SJCRH30 (cell line): ENCODE measurements around the gene ZCCHC14. TPM values are rescaled to one million over a fixed set of nuclear protein-coding genes. Genes with fewer than 3 reads are reported as not detected.
"Not testable (repeated sequence)": the region's sequence is repeated elsewhere in the genome, so short reads cannot be mapped to it uniquely, and the experiment has no call there.

Experiments used
- DNase-seq, 2 experiments: peaks; one replicate each; pipeline ENCODE4 v3.0.0-alpha.2; 2015 to 2020
- H3K27ac ChIP-seq: fragments of 250-450 bp; sonication (Bioruptor Pico); 2 replicates; pipeline ENCODE4 v1.5.1; 2020; ENCODE audit warnings: mild to moderate bottlenecking, moderate library complexity
- H3K27me3 ChIP-seq: fragments of 250-450 bp; sonication (Bioruptor Pico); 2 replicates; pipeline ENCODE4 v1.5.1; 2020; ENCODE audit warnings: mild to moderate bottlenecking, moderate library complexity
- H3K36me3 ChIP-seq: fragments of 250-450 bp; sonication (Bioruptor Pico); 2 replicates; pipeline ENCODE4 v1.5.1; 2020; ENCODE audit warnings: mild to moderate bottlenecking, moderate library complexity
- H3K4me1 ChIP-seq: fragments of 250-450 bp; sonication (Bioruptor Pico); 2 replicates; pipeline ENCODE4 v1.5.1; 2020; ENCODE audit warnings: mild to moderate bottlenecking, moderate library complexity
- H3K4me3 ChIP-seq: fragments of 250-450 bp; sonication (Bioruptor Pico); 2 replicates; pipeline ENCODE4 v1.5.1; 2020; ENCODE audit warnings: mild to moderate bottlenecking, moderate library complexity
- H3K9me3 ChIP-seq: fragments of 250-450 bp; sonication (Bioruptor Pico); replicated peaks from 2 replicates; pipeline ENCODE4 v1.5.1; 2020; ENCODE audit warnings: mild to moderate bottlenecking, moderate library complexity
- total RNA-seq: library from RNA; depleted of rRNA; stranded (reverse); fragments of >200 nt; shearing (Covaris generic); gene quantifications from 2 replicates; pipeline ENCODE4 v1.2.3, GENCODE V29; 2014; rRNA removed

ZCCHC14 gene
- total RNA-seq, 1 experiment from 2014 or later, result 7.5 TPM

DNA sequence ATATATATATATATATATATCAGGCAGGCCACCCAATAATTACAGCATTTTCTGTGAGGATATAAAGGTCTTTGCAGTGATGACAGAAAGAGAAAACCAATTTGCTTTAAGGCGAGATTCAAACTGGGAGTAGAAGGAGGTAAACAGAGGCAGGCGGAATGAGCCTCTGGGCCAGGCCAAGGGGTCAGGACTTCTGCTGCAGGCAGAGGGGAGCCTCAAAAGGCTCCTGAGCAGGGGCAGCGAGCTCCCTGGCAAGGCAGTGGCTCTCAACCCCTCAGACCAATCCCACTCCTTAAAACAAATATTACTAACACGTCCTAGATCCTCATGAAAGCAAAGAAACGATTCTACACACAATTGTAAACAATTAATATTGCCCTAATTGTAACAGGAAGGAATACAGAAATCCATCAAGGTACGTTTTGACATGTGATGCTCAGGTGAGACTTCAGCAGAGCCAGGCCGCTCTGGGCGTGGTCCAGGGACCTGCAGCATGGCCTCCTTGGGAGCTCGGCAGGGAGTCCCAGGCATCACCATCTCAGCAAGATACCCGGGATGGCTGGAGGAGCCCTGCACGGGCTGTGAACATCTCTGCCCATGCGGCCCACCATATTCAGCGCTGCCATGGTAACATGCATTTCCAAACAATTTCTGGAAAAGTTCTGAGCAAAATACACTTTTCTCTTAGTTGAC is 127.7 kb downstream of the ZCCHC14 start:
- Histone ChIP-seq H3K36me3 (no peaks in the 10 kb centered on the region), H3K27me3 (no peaks in the 10 kb centered on the region), H3K4me3 (no peak overlapping the region), H3K4me1 (no peaks in the 10 kb centered on the region), H3K27ac (no peak overlapping the region), H3K9me3 (no peaks in the 10 kb centered on the region)
- DNase-seq, result no peak

DNA sequence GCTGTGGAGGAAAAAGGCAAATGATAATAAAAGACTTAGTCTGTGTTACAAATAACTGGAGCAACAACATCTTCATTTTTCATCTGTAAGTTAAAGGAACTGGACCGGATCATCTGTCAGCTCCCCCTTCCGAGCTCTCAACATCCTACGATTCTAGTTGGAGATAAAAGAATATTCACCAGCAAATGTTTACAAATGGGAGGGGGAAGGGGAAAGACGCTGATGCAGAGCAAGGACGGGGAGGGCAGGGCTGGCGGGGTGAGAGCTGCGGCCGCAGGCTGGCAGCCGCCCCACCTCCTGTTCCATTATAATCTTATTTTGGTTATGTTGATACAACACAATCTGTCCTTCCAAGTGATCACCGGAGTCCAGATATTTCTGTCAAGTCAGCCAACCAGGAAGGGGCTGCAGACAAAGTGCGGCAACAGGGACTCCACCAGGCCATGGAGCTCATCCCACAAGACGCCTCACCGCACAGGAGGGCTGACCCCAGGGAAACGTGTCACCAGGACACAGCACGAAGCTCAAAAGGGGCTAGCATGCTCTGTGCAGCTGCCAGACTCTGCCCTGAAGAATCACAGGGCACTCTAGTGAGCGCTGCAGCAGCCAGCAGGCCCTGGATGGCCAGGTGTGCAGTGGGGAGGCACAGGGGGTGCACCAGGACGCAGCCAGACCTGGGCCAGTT is 128.9 kb downstream of the ZCCHC14 start:
- no peak for DNase-seq
- H3K4me3 ChIP-seq, result no peak overlapping the region
- no peaks in the 10 kb centered on the region for H3K27me3 ChIP-seq
- H3K4me1 ChIP-seq, result no peaks in the 10 kb centered on the region
- H3K9me3 ChIP-seq, result no peaks in the 10 kb centered on the region
- H3K36me3 ChIP-seq, result no peaks in the 10 kb centered on the region
- H3K27ac ChIP-seq, result no peak overlapping the region

DNA sequence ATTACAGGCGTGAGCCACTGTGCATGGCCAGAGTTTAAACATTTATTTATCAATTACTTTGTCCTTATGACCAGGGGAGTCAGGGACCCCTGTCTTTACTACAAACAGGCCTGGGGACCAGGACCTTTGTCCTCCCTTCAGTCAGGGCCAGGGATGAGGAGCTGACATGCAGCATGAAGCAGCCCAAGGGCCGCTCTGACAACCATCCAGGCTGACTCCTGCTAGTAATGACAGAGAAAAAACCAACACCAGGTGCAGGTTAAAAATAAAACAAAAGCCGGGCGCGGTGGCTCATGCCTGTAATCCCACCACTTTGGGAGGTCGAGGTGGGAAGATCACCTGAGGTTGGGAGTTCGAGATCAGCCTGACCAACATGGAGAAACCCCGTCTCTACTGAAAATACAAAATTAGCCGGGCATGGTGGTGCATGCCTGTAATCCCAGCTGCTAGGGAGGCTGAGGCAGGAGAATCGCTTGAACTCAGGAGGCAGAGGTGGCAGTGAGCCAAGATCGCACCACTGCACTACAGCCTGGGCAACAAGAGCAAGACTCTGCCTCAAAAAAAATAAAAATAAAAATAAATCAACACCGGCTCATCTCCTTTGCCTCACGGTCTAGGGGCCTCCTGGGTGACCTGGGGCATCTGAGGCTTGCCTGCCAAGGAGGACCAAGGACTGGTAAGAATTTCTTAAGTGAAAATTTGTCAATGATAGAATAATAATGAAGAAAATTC is 129.8 kb downstream of the ZCCHC14 start:
- not testable (repeated sequence) for H3K9me3 ChIP-seq, H3K27ac ChIP-seq, H3K4me3 ChIP-seq, H3K27me3 ChIP-seq, DNase-seq, H3K36me3 ChIP-seq, H3K4me1 ChIP-seq

DNA sequence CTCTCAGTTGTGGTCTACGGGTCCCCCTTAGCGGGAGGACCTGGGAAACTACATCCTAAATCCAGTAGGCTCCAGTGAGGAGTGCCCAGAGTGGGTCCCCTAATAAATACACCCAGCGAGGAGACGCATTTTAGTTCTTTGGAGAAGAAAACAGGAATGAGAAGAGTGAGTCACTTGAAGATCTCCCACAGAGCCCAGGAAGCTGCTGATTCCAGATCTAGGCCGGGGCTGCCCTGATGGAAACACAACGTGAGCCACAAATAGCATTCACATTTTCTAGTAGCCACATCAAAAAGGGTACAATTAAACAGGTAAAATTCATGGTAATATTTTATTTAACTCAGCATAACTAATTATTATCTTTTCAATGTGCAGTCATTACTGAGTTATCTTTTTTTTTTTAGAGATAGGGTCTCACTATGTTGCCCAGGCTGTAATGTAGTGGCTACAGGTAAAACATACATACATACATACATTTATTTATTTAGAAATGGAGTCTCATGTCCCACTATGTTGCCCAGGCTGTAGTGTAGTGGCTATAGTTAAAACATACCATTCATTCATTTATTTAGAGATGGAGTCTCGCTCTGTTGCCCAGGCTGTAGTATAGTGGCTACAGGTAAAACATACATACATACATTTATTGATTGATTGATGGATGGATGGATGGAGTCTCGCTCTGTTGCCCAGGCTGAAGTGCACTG is 130.8 kb downstream of the ZCCHC14 start:
- no peak overlapping the region for H3K27ac ChIP-seq
- H3K4me1 ChIP-seq, result no peaks in the 10 kb centered on the region
- no peaks in the 10 kb centered on the region for H3K9me3 ChIP-seq
- no peak overlapping the region for H3K4me3 ChIP-seq
- no peaks in the 10 kb centered on the region for H3K36me3 ChIP-seq
- DNase-seq, result no peak
- no peaks in the 10 kb centered on the region for H3K27me3 ChIP-seq

DNA sequence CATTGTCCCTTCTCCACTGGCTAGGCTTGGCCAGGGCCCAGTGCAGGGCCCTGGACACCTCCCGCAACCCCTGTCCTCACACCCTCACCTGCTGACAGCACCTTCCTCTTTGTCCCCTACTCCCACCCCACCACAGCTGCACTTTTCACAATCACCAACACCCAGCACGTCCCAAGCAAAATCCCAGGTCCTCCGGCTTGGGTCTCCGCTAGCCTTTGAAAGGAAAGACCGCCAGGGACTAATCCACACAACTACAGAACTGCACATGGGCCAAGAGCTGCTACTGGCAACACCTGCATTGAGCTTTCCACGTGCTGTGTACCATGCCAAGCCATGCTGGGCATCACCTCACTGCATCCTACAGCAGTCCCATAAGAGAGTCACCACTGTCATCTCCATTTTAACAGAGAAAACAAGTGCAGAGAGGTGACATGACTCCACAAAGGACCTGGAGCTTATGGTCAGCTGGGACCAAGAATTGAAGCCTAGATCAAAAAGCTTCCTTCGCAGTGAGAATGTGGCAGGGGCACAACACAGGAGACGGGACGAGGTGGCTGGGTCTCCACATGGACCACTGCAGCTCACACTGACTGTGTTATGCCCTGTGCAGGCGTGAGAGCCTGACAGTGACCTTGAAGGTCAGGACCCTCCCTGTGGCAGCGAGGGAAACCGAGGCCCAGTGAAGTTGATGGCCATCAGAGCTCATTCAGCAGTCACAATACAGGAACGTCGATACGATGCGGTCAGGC is 131.8 kb downstream of the ZCCHC14 start:
- Histone ChIP-seq H3K4me1 (no peaks in the 10 kb centered on the region), H3K9me3 (no peaks in the 10 kb centered on the region), H3K27me3 (no peaks in the 10 kb centered on the region), H3K4me3 (no peak overlapping the region), H3K36me3 (no peaks in the 10 kb centered on the region), H3K27ac (no peak overlapping the region)
- DNase-seq, result no peak

DNA sequence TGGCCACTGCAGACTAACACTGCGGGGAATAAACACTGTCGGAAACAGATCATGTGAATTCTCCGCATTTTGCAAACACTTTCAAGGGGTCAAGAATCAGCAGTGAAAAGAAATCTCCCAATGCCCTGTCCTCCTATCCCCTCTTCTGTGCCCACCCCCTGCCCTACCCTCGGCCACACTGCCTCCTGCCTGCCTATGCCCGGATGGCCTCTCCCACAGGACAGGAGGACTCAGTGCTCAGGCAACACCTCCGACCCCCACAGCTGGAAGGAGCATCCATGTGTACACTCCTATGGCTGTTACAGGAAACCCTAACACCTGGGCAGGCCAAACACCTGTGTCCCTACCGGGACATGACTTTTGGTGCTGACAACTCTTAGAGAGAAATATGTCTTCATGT is 133.7 kb downstream of the ZCCHC14 start:
- DNase-seq, result no peak
- Histone ChIP-seq H3K4me1 (no peaks in the 10 kb centered on the region), H3K27me3 (no peaks in the 10 kb centered on the region), H3K4me3 (no peak overlapping the region), H3K36me3 (no peaks in the 10 kb centered on the region), H3K9me3 (no peaks in the 10 kb centered on the region), H3K27ac (no peak overlapping the region)

DNA sequence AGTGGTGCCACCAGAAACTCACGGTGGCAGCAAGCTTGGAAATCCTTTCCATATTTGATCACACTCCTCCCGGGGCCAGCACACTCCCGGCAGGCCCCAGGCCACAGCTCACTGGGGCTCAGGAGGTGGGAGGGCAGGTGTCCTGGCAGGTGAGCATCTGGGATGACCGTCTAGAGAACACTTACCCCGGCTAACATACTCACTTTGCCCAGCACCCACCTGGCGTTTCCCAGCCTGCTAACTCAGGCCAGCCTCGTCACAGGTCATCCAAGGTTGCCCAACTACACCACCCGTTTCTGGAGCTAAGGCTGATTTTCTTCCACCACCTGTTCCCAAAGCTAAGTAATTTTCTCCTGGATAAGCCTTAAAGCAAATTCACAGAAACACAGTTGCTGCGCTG is 134.1 kb downstream of the ZCCHC14 start:
- no peak overlapping the region for H3K27ac ChIP-seq

DNA sequence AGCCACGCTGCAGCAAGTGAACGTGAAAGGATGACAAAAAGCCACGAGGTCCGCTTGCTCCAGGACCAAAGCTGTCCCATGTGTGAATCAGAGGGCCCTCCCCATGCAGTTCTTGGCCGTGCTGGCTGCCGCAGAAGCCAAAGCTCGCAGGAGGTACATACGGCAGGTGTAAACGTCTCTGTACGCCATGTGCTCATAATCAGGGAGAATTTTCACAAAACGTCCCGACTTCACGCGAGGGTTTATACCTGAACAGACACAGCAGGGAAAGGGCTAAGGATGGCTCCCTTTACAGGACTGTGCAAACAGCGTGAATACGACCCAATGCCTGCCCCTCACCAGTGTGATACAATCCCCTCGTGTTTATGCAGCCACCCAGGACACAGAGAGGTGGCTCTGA is 134.6 kb downstream of the ZCCHC14 start:
- DNase-seq, result no peak
- no peak overlapping the region for H3K27ac ChIP-seq
- H3K36me3 ChIP-seq, result no peaks in the 10 kb centered on the region
- no peaks in the 10 kb centered on the region for H3K27me3 ChIP-seq
- no peak overlapping the region for H3K4me3 ChIP-seq
- no peaks in the 10 kb centered on the region for H3K9me3 ChIP-seq
- no peaks in the 10 kb centered on the region for H3K4me1 ChIP-seq

More for the DNA sequence above, 134.1 kb downstream of the ZCCHC14 start:
- Histone ChIP-seq H3K27me3 (no peaks in the 10 kb centered on the region), H3K4me1 (no peaks in the 10 kb centered on the region), H3K4me3 (no peak overlapping the region), H3K9me3 (no peaks in the 10 kb centered on the region), H3K36me3 (no peaks in the 10 kb centered on the region)
- DNase-seq, result peak in 1 of 2 experiments; percentile 18

DNA sequence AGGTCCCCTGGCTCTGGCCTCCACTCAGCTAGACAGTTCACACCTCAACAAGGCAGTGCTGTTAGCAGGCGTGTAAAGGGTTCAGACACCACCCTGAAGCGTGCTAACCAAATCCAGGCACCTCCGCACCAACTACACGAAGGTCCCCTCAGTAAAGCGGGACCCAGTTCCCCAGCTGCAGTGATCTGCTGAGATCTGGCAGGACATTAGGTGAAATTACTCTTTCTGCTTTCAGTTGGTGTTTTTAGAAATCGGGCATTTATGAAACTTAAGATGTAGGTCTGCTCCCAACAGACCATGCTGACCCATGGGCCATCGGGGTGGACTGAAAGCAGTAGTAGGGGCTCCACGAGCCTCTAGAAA is 136.4 kb downstream of the ZCCHC14 start:
- H3K9me3 ChIP-seq, result no peaks in the 10 kb centered on the region
- no peaks in the 10 kb centered on the region for H3K36me3 ChIP-seq
- H3K27ac ChIP-seq, result no peak overlapping the region
- H3K4me3 ChIP-seq, result no peak overlapping the region
- no peaks in the 10 kb centered on the region for H3K27me3 ChIP-seq
- DNase-seq, result no peak
- 0 out of 2 replicates have a peak, but pooled peaks cover 2% of the 10 kb centered on the region for H3K4me1 ChIP-seq

Other genes with a start within 250 kb of the ZCCHC14 start
- 1.5 TPM in 2 replicates for gene C16orf95, start 175.6 kb downstream of the ZCCHC14 start, total RNA-seq
- 11.9 and 13.1 TPM in 2 replicates for gene FBXO31, start 109.2 kb downstream of the ZCCHC14 start, total RNA-seq
- gene MAP1LC3B, start 100.7 kb downstream of the ZCCHC14 start, total RNA-seq, result 12.1 and 12.9 TPM in 2 replicates
- not detected in 2 replicates for gene JPH3, start 109.5 kb upstream of the ZCCHC14 start, total RNA-seq